SK-N-SH (cell line): ENCODE measurements around the gene IFNL1. TPM values are rescaled to one million over a fixed set of nuclear protein-coding genes. Genes with fewer than 3 reads are reported as not detected.
"Not testable (repeated sequence)": the region's sequence is repeated elsewhere in the genome, so short reads cannot be mapped to it uniquely, and the experiment has no call there.

Experiments
- CTCF ChIA-PET: fragments of 300-600, 350-600 bp; formaldehyde crosslinking; extraction: SDS; loops from one replicate; lab custom pipeline; 2021; lab: Yijun Ruan, JAX
- POLR2A ChIA-PET: fragments of 350-600 bp; sonication (Branson Sonifier 250); formaldehyde crosslinking; extraction: SDS; loops from one replicate; lab custom pipeline; 2020; ENCODE audit warnings: antibody characterized with exemption, inconsistent platforms; lab: Yijun Ruan, JAX
- DNase-seq: peaks from one replicate; pipeline ENCODE4 v3.0.0; 2012
- H2AFZ ChIP-seq: fragments of 200-600 bp; sonication (generic); 2 replicates; pipeline ENCODE4 v1.8.1; 2016; ENCODE audit warnings: antibody characterized with exemption, mild to moderate bottlenecking, low read depth
- H3F3A ChIP-seq: fragments of 200-600 bp; sonication (generic); replicated peaks from 2 replicates; pipeline ENCODE3; 2016; ENCODE audit warnings: antibody characterized with exemption, mild to moderate bottlenecking; ENCODE audit not compliant: insufficient read depth
- H3K27ac ChIP-seq, 2 experiments: fragments of 200-500 bp in 1 of 2; fragments of 200-600 bp in 1 of 2; sonication (Bioruptor generic) in 1 of 2; sonication (generic), shearing (Covaris generic) in 1 of 2; 2 replicates each; pipeline versions ENCODE4 v1.5.1 to v1.6.1; 2014 to 2016; ENCODE audit warnings: low read depth in 2 of 2, inconsistent platforms in 1 of 2, low read length in 1 of 2, mild to moderate bottlenecking in 1 of 2, mixed read lengths in 1 of 2
- H3K27me3 ChIP-seq: fragments of 200-600 bp; sonication (generic), shearing (Covaris generic); 2 replicates; pipeline ENCODE4 v1.6.1; 2016; ENCODE audit warnings: mixed run types; ENCODE audit not compliant: insufficient read depth
- H3K36me3 ChIP-seq, 2 experiments: fragments of 200-500 bp in 1 of 2; fragments of 200-600 bp in 1 of 2; sonication (Bioruptor generic) in 1 of 2; sonication (generic) in 1 of 2; replicated peaks in 1 of 2; 2 replicates each; pipeline versions ENCODE3 to v1.5.1; 2014 to 2016; ENCODE audit warnings: low read length in 1 of 2, mild to moderate bottlenecking in 1 of 2; ENCODE audit not compliant: insufficient read depth in 2 of 2, control insufficient read depth in 1 of 2
- H3K4me1 ChIP-seq, 2 experiments: fragments of 200-500 bp in 1 of 2; fragments of 200-600 bp in 1 of 2; sonication (Bioruptor generic) in 1 of 2; sonication (generic), shearing (Covaris generic) in 1 of 2; 2 replicates each; pipeline versions ENCODE4 v1.5.1 to v1.6.1; 2014 to 2016; ENCODE audit warnings: low read depth in 1 of 2, low read length in 1 of 2, mixed run types in 1 of 2; ENCODE audit not compliant: insufficient read depth in 2 of 2, control insufficient read depth in 1 of 2
- H3K4me2 ChIP-seq: fragments of 200-600 bp; sonication (generic), shearing (Covaris generic); 2 replicates; pipeline ENCODE4 v1.6.1; 2017; ENCODE audit warnings: mixed run types
- H3K4me3 ChIP-seq, 2 experiments: fragments of 200-500 bp in 1 of 2; fragments of 200-600 bp in 1 of 2; sonication (Bioruptor generic) in 1 of 2; sonication (generic), shearing (Covaris generic) in 1 of 2; 2 replicates each; pipeline versions ENCODE4 v1.5.1 to v1.8.1; 2014 to 2016; ENCODE audit warnings: low read depth in 2 of 2, inconsistent platforms in 1 of 2, low read length in 1 of 2, mild to moderate bottlenecking in 1 of 2, mixed read lengths in 1 of 2, moderate library complexity in 1 of 2
- H3K79me2 ChIP-seq: fragments of 200-600 bp; sonication (generic); 2 replicates; pipeline ENCODE4 v1.8.1; 2017; ENCODE audit warnings: mild to moderate bottlenecking; ENCODE audit not compliant: insufficient read depth
- H3K9ac ChIP-seq: fragments of 200-600 bp; sonication (generic); 2 replicates; pipeline ENCODE4 v1.6.1; 2017; ENCODE audit warnings: mixed run types
- H3K9me2 ChIP-seq: fragments of 200-600 bp; sonication (generic); 2 replicates; pipeline ENCODE4 v1.6.1; 2017; ENCODE audit warnings: mixed run types
- H3K9me3 ChIP-seq: fragments of 200-600 bp; sonication (generic); 2 replicates; pipeline ENCODE4 v1.6.1; 2017; ENCODE audit warnings: mixed run types, mild to moderate bottlenecking, moderate library complexity
- H4K20me1 ChIP-seq: fragments of 200-600 bp; sonication (generic); 2 replicates; pipeline ENCODE4 v1.6.1; 2017; ENCODE audit warnings: mild to moderate bottlenecking, mixed run types; ENCODE audit not compliant: insufficient read depth
- EP300 ChIP-seq, 2 experiments: IDR thresholded peaks; 2 replicates each; pipeline versions ENCODE4 v1.4.0 to v1.6.1; 2012; ENCODE audit warnings: borderline replicate concordance in 1 of 2, low read depth in 1 of 2, low read length in 1 of 2
- FOXM1 ChIP-seq: IDR thresholded peaks from 2 replicates; pipeline ENCODE4 v1.4.0; 2012; ENCODE audit warnings: low read depth, mild to moderate bottlenecking
- MAX ChIP-seq: IDR thresholded peaks from 2 replicates; pipeline ENCODE4 v1.4.0; 2012; ENCODE audit warnings: low read depth
- MEF2A ChIP-seq: IDR thresholded peaks from 2 replicates; pipeline ENCODE4 v1.4.0; 2012; ENCODE audit warnings: low read depth, borderline replicate concordance
- MXI1 ChIP-seq: IDR thresholded peaks from 2 replicates; pipeline ENCODE4 v1.6.1; 2012; ENCODE audit warnings: mild to moderate bottlenecking, low read depth, low read length, improper control_type of control experiment
- NFIC ChIP-seq: IDR thresholded peaks from 2 replicates; pipeline ENCODE4 v1.4.0; 2012; ENCODE audit warnings: borderline replicate concordance
- NRF1 ChIP-seq: IDR thresholded peaks from 2 replicates; pipeline ENCODE4 v1.6.1; 2012; ENCODE audit warnings: low read depth, mild to moderate bottlenecking, low read length
- POLR2AphosphoS5 ChIP-seq: IDR thresholded peaks from 2 replicates; pipeline ENCODE4 v1.6.1; 2012; ENCODE audit warnings: low read depth, low read length
- SMC3 ChIP-seq: IDR thresholded peaks from 2 replicates; pipeline ENCODE4 v1.6.1; 2012; ENCODE audit warnings: low read depth, low read length, improper control_type of control experiment
- TCF12 ChIP-seq: IDR thresholded peaks from 2 replicates; pipeline ENCODE4 v1.4.0; 2012
- TEAD4 ChIP-seq: IDR thresholded peaks from 2 replicates; pipeline ENCODE4 v1.4.0; 2012; ENCODE audit warnings: mild to moderate bottlenecking, borderline replicate concordance; ENCODE audit not compliant: insufficient read depth
- USF2 ChIP-seq: fragments of 150-350 bp; IDR thresholded peaks from 2 replicates; pipeline ENCODE4 v1.6.1; 2017; ENCODE audit warnings: antibody characterized with exemption, low read length, low read depth, borderline replicate concordance
- whole genome bisulfite sequencing: methylation state at CpG from one replicate; pipeline ENCODE4 v1.1.6; 2017; ENCODE audit warnings: low lambda C conversion rate; 5-methylcytosine and 5-hydroxymethylcytosine counted together
- polyA plus RNA-seq, 3 experiments: library from polyadenylated mRNA; depleted of rRNA; stranded (reverse); fragments of >200 nt; gene quantifications; 2 replicates each; pipeline ENCODE4 v1.2.3, GENCODE V29; 2012

IFNL1 gene
- polyA plus RNA-seq, 1 of the 3 experiments (the other 2 are of a cell fraction): not detected

- Histone ChIP-seq H3K9me3 (no peaks in the 10 kb centered on the region), H3K9me2 (no peaks in the 10 kb centered on the region), H4K20me1 (no peaks in the 10 kb centered on the region), H2AFZ (no peak overlapping the region), H3K4me1 (no peaks in the 10 kb centered on the region), H3K4me2 (no peak overlapping the region), H3K9ac (no peak overlapping the region), H3F3A (no peaks in the 10 kb centered on the region), H3K36me3 (no peaks in the 10 kb centered on the region), H3K79me2 (no peaks in the 10 kb centered on the region), H3K27ac (no peak overlapping the region), H3K27me3 (no peaks in the 10 kb centered on the region; the same call in 1 of the 2 replicates), H3K4me3 (no peak overlapping the region)
- TF ChIP-seq TCF12: no peak
- WGBS: 46% methylated on average over 9 of the region's 9 CpGs
- CTCF ChIA-PET: no interaction called here
- no peak for DNase-seq
- POLR2A ChIA-PET: no interaction called here
Observed at GRCh38 chr19:39270036-39270871, 26.0 kb upstream of the IFNL1 start.

- H3K27me3 ChIP-seq, H3K4me1 ChIP-seq, H3K79me2 ChIP-seq, H3K9me3 ChIP-seq, CTCF ChIA-PET, DNase-seq, H3F3A ChIP-seq, H3K27ac ChIP-seq, H3K9ac ChIP-seq, H2AFZ ChIP-seq, H3K36me3 ChIP-seq, H3K4me3 ChIP-seq, POLR2A ChIA-PET, H3K4me2 ChIP-seq, H3K9me2 ChIP-seq, H4K20me1 ChIP-seq: not testable (repeated sequence)
- 75% methylated on average over 5 of the region's 5 CpGs for WGBS
Observed at GRCh38 chr19:39273859-39274258, 22.3 kb upstream of the IFNL1 start.

- TF ChIP-seq EP300 (IDR thresholded peaks at IDR 0.05; ENCODE audit: borderline replicate concordance in 1 of 2, low read depth in 1 of 2, low read length in 1 of 2) (no peak), MXI1 (no peak), TCF12 (no peak), SMC3 (no peak), TEAD4 (no peak), NRF1 (no peak), NFIC (no peak), MEF2A (no peak), FOXM1 (no peak), POLR2AphosphoS5 (no peak), MAX (no peak), USF2 (no peak)
- H3F3A ChIP-seq: no peaks in the 10 kb centered on the region
- POLR2A ChIA-PET: no interaction called here
- H3K36me3 ChIP-seq: no peaks in the 10 kb centered on the region
- H2AFZ ChIP-seq: no peak overlapping the region
- no peak for DNase-seq
- H3K79me2 ChIP-seq: no peaks in the 10 kb centered on the region
- no peaks in the 10 kb centered on the region for H3K27me3 ChIP-seq
- CTCF ChIA-PET: no interaction called here
- H3K9ac ChIP-seq: no peak overlapping the region
- 51% methylated on average over 5 of the region's 5 CpGs for WGBS
- no peaks in the 10 kb centered on the region for H3K9me2 ChIP-seq
- H3K4me1 ChIP-seq: no peaks in the 10 kb centered on the region
- no peak overlapping the region for H3K4me3 ChIP-seq
- H3K27ac ChIP-seq: no peak overlapping the region
- H4K20me1 ChIP-seq: no peaks in the 10 kb centered on the region
- H3K4me2 ChIP-seq: no peak overlapping the region
- no peaks in the 10 kb centered on the region for H3K9me3 ChIP-seq
Observed at GRCh38 chr19:39275578-39275977, 20.6 kb upstream of the IFNL1 start.
